GM18907 (cell line): ENCODE results near the gene ADAMTS19.

ENCODE experiments used
- ATAC-seq: cut with Tn5 transposase; IDR thresholded peaks from one replicate; pipeline ENCODE4 v1.9.1; 2021; ENCODE audit warnings: mild to moderate bottlenecking, moderate library complexity; ENCODE audit not compliant: unreplicated experiment

Gene ADAMTS19

GRCh38 chr5:129672006-129672405 is 211.9 kb downstream of the ADAMTS19 start:
- ATAC-seq: no peak

- no peak for ATAC-seq
These were observed 219.6 kb downstream of the ADAMTS19 start for GRCh38 chr5:129679671-129680070.

GRCh38 chr5:129687941-129688340 is 227.8 kb downstream of the ADAMTS19 start:
- no peak for ATAC-seq

- no peak for ATAC-seq
These were observed 228.9 kb downstream of the ADAMTS19 start for GRCh38 chr5:129689045-129689444.

- ATAC-seq: no peak
These were observed 231.1 kb downstream of the ADAMTS19 start for GRCh38 chr5:129691220-129691619.

GRCh38 chr5:129696636-129697035 is 236.5 kb downstream of the ADAMTS19 start:
- ATAC-seq: no peak

- ATAC-seq: no peak
These were observed 238.6 kb downstream of the ADAMTS19 start for GRCh38 chr5:129698661-129699060.

- no peak for ATAC-seq
These were observed 256.1 kb downstream of the ADAMTS19 start for GRCh38 chr5:129716235-129716634.

- ATAC-seq: no peak
These were observed 256.6 kb downstream of the ADAMTS19 start for GRCh38 chr5:129716651-129717050.

- no peak for ATAC-seq
These were observed 257.7 kb downstream of the ADAMTS19 start for GRCh38 chr5:129717751-129718310.

- ATAC-seq: no peak
These were observed 258.5 kb downstream of the ADAMTS19 start for GRCh38 chr5:129718471-129719090.

- no peak for ATAC-seq
These were observed 264.1 kb downstream of the ADAMTS19 start for GRCh38 chr5:129724222-129724621.

- ATAC-seq: no peak
These were observed 264.5 kb downstream of the ADAMTS19 start for GRCh38 chr5:129724647-129725046.

GRCh38 chr5:129739773-129740172 is 279.7 kb downstream of the ADAMTS19 start:
- no peak for ATAC-seq

- ATAC-seq: no peak
These were observed 283.6 kb downstream of the ADAMTS19 start for GRCh38 chr5:129743541-129744187.

GRCh38 chr5:129745997-129746396 is 285.9 kb downstream of the ADAMTS19 start:
- no peak for ATAC-seq

GRCh38 chr5:129746876-129747275 is 286.8 kb downstream of the ADAMTS19 start:
- ATAC-seq: no peak

- ATAC-seq: no peak
These were observed 287.7 kb downstream of the ADAMTS19 start, which contains the start of gene MINAR2 for GRCh38 chr5:129747572-129748407. MINAR2 (plus strand) TSS chr5:129748094; CDS start chr5:129748191, 97 bp downstream.

GRCh38 chr5:129748913-129749880 is 289.1 kb downstream of the ADAMTS19 start:
- no peak for ATAC-seq

GRCh38 chr5:129760636-129761325 is 300.7 kb downstream of the ADAMTS19 start:
- ATAC-seq: no peak
